GM21619 (cell line): ENCODE results near the gene NFE2L3.
"Not testable (repeated sequence)": the region's sequence is repeated elsewhere in the genome, so short reads cannot be mapped to it uniquely, and the experiment has no call there.

Source experiments
- ATAC-seq: cut with Tn5 transposase; IDR thresholded peaks from one replicate; pipeline ENCODE4 v1.9.1; 2021; ENCODE audit not compliant: unreplicated experiment

The NFE2L3 gene

DNA sequence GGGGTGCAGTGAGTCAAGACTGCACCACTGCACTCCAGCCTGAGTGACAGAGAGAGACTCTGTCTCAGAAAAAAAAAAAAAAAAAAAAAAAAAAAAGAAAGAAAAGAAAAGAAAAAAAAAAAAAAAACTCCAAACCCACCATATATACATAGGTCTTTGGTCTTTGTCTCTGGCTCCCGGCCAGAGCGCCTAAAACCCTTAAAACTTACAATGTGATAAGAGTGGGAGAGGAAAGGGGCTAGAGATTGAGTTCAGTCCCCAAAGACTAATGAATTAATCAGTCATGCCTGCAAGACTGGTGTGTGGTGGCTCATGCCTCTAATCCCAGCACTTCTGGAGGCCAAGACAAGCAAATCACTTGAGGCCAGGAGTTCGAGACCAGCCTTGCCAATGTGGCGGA lies 6.8 kb upstream of the NFE2L3 start:
- no peak for ATAC-seq

DNA sequence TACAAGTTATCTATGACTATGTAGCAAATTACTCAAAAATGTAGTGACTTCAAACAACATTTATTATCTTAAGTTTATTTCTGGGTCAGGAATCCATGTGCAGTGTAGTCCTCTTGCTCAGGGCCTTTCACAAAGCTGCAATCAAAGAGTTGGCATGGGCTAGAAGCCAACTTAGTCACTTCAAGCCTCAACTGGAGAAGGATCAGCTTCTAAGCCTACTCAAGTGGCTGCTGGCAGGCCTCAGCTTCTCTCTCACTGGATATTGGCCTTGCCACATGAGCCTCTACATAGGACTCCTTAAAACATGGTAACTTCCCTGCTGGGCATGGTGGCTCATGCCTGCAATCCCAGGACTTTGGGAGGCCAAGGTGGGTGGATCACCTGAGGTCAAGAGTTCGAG lies 5.0 kb upstream of the NFE2L3 start:
- no peak for ATAC-seq

GRCh38 chr7:26147646-26148306 lies 4.2 kb upstream of the NFE2L3 start:
- not testable (repeated sequence) for ATAC-seq

- ATAC-seq: not testable (repeated sequence)
These were observed 3.7 kb upstream of the NFE2L3 start for GRCh38 chr7:26148307-26148700.

DNA sequence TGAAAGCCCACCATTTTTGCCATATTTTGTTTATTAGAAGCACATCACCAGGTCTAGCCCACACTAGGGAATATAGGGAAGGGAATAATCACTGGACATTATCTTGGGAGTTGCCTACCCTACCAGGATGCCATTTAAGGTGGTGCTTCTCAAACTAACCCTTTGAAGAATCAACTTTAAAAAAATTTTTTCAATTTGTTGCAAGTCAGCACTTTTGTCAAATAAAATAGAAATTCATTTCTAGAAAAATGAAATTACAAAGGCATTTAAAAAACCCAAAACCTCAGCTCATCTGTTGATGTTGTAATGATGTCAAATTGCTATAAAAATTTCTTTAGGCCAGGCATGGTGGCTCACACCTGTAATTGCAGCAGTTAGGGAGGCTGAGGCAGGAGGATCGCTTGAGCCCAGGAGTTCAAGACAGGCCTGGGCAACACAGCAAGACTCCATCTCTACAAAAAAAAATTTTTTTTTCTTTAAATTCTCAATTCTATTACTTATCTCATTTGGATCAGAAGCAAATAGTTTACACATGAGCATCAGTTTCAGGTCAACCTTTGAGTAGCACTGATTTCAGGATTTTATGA lies 2.5 kb upstream of the NFE2L3 start:
- ATAC-seq: no peak

- no peak for ATAC-seq
These were observed 902 bp upstream of the NFE2L3 start for GRCh38 chr7:26151096-26151495.

- ATAC-seq: no peak
These were observed 397 bp upstream of the NFE2L3 start for GRCh38 chr7:26151650-26151952.

DNA sequence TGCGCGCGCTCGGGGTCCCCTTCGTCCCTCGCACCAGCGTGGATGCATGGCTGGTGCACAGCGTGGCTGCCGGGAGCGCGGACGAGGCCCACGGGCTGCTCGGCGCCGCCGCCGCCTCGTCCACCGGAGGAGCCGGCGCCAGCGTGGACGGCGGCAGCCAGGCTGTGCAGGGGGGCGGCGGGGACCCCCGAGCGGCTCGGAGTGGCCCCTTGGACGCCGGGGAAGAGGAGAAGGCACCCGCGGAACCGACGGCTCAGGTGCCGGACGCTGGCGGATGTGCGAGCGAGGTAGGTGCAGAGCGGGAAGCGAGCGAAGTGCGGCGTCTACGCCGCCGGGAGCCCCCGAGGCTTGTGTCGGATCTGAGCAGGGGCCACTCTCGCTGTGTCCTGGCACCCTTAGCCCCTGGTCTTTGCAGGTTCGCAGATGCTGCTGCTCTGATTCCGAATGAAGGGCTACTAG lies 813 bp downstream of the NFE2L3 start:
- ATAC-seq: peak; percentile 24

DNA sequence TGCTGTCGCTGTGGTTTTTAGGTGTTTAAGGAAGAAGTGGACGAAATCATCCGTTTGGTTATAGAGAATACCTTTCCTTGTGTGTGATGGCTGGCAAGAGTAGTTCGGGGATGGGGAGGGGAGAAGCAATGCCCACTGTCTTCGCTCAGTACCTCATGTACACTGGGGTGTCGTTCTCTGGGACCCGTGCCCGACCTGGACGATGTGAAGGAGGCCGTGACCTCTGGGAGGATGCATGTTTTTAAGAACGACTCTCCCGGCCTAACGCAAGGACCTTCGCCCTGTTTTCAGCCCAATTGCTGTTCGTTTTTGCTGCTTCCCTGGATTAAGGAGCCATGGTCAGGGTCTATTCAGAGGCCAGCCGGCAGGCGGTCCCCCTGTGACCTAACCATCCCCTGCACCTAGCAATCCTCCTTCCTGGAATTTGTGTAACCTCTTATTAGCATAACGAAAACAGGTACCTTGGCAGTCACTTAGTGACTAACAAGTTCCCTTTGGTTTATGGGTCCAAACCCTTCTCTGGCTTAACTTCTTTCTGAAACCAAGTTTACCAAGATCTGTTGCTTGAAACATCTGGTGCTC lies 1.3 kb downstream of the NFE2L3 start:
- ATAC-seq: no peak

- ATAC-seq: no peak
These were observed 2.1 kb downstream of the NFE2L3 start for GRCh38 chr7:26153823-26154783.

DNA sequence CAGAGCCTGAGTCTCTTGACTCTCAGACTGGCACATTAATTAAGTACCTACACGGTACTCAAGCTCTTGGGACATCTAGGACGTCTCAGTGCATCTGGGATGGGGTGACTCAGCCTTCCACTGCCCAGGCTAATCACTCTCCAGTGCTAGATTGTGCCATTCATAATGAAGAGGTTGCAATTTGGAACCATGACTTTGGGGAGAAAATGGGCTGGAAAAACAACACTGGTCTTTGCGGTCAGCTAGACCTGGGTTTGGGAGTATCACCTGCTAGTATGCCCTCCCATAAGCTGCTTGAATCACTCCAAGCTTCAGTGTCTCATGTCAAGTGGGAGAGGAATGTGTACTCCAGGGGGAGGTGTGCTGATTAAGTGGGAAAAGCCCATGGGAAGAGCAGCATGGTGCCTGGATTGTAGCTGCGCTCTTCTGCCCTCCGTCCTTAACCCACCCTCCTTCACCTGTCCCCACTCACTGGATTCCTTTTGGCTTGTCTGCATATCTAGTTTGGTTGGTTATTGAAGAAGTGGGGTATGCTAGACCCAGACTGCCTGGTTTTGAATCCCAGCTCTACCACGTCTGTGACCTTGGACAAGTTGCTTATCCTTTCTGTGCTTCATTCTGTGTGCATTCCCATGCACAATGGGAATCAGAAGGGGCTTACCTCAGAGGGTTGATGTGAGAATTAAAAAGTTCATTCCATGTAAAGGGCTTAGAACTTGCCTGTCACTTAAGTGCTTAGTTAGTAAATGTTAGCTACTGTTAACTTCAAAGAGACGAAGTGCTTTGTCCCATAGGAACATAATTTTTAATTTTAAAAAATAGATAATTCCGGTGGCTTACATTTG lies 3.8 kb downstream of the NFE2L3 start:
- ATAC-seq: no peak

DNA sequence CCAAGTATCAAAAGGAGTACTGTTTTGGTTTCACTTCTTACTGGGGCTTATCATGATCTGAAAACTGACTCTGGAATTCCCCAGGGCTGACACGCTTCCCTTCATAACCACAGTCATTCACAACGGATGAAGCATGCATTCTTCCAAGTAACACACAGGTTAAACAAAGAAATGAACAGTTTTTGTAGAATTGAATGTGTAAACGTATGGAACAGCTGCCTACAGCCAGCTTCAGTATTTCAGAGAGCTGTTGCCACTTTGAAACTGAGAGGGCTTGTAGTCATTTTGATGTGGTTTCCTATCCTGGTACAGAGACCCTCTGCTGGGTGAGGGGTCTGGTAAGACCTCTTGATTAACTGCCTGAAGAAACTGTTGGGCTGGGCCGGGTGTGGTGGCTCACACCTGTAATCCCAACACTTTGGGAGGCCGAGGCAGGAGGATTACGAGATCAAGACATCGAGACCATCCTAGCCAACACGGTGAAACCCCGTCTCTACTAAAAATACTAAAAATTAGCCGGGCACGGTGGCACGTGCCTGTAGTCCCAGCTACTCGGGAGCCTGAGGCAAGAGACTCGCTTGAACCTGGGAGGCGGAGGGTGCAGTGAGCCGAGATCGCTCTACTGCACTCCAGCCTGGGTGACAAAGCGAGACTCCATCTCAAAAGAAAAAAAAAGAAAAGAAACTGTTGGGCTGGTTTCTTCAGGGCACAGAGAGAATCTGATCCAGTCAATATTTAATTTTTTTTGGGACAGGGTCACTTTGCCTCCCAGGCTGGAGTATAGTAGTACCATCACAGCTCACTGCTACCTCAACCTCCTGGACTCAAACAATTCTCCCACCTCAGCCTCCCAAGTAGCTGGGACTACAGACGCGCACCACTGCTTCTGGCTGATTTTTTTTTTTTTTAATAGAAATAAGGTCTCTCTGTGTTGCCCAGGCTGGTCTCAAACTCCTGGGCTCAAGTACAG lies 4.7 kb downstream of the NFE2L3 start:
- ATAC-seq: no peak

- no peak for ATAC-seq
These were observed 5.6 kb downstream of the NFE2L3 start for GRCh38 chr7:26157520-26158105.

GRCh38 chr7:26159243-26159642 lies 7.2 kb downstream of the NFE2L3 start:
- ATAC-seq: no peak

DNA sequence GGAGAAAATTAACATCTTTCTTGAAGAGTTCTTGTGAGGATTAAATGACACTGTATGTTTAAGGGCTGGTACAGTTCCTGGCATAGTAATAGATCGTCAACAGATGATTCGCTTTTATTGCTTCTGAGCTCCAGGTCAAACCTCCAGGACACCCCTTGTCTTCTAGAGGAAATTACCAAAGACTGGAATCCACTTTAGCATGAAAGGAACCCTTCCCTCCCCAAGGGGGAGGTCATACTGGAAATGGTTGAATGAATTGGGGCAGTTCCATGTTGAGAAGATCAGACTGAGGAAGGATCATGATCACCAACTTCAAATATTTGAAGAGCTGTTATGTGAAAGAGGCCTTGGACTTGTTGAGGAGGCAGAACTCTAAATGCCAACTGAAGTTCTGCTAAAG lies 8.9 kb downstream of the NFE2L3 start:
- ATAC-seq: no peak

DNA sequence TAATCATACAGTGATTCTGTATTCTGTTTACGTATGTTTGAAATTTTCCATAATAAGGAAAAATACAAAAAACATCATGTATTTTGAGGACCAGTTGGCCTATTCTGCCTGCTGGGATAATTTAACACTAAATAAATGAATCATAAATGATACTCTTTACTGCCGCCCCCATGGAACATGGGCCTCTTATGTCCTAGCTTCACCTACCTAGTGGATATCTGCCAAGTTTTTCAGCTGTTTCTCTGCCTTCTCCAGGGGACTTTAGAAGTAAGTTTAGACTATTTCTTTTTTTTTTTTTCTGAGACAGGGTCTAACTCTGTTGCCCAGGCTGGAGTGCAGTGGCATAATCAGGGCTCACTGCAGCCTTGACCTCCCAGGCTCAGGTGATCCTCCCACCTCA lies 10.4 kb downstream of the NFE2L3 start:
- ATAC-seq: no peak

DNA sequence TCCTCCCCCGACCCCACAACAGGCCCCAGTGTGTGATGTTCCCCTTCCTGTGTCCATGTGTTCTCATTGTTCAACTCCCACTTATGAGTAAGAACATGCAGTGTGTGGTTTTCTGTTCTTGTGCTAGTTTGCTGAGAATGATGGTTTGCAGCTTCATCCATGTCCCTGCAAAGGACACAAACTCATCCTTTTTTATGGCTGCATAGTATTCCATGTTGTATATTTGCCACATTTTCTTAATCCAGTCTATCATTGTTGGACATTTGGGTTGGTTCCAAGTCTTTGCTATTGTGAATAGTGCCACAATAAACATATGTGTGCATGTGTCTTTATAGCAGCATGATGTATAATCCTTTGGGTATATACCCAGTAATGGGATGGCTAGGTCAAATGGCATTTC lies 11.8 kb downstream of the NFE2L3 start:
- not testable (repeated sequence) for ATAC-seq

DNA sequence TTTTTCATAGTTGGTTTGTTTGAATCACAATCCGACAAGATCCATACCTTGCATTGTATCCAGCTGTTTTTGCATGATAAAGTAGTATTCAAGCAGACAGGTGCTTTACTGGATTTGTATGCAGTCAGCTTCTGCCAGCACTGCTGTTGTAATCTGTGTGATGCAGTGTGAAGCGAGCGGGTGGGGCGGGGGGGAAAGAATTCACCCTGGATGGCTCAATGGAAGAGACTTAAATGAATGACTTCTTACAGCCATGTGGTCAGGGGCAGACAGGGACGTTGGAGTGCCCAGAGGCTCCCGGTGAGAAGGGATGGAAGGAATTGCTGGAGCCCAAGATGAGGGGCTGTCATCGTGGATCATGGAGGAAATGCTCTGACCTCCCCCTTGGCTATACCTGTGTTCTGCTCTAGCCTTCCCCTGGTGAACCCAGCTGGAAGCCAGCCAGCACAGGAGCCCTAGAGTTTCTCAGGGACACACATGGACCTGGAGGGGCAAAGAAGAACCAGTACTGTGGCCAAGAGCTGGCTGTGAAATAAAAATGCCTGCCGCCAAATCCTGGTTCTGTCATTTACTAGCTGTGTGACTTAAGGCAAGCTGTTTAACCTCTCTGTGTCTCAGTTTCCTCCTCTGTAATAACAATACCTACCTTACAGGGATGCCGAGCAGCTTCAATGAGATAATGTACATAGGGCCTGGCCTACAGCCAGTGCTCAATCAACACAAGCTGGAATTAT lies 14.1 kb downstream of the NFE2L3 start:
- ATAC-seq: no peak
